HG03565 (cell line): ENCODE results near the gene ESRP2.

Experiments
- ATAC-seq: cut with Tn5 transposase; IDR thresholded peaks from one replicate; pipeline ENCODE4 v1.9.1; 2021; ENCODE audit warnings: mild to moderate bottlenecking, moderate library complexity; ENCODE audit not compliant: unreplicated experiment

Gene ESRP2

GRCh38 chr16:68235887-68236136 is at the start of gene ESRP2:
Gene ESRP2 (minus strand): TSS chr16:68236127. CDS start chr16:68236045, 82 bp downstream.
- ATAC-seq, result no peak

- no peak for ATAC-seq
Measured at GRCh38 chr16:68285683-68286082, 49.8 kb upstream of the ESRP2 start.

DNA sequence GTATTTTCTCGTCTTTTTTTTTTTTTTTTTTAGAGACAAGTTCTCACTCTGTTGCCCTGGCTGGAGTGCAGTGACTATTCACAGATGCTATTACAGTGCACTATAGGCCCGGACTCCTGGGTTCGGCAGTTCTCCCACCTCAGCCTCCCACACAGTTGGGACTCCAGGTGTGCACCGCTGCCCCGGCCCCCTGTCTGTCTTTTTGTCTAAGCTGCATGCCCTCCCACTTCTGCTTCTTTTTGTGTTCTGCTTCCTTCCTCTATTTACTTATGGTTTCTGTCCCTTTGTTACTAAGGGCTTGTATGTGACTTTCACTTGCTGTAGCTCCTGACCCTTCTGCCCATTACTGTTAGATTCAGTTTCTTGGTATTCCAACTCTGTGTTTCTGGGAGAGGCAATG is 48.9 kb upstream of the ESRP2 start:
- peak; percentile 33 for ATAC-seq

DNA sequence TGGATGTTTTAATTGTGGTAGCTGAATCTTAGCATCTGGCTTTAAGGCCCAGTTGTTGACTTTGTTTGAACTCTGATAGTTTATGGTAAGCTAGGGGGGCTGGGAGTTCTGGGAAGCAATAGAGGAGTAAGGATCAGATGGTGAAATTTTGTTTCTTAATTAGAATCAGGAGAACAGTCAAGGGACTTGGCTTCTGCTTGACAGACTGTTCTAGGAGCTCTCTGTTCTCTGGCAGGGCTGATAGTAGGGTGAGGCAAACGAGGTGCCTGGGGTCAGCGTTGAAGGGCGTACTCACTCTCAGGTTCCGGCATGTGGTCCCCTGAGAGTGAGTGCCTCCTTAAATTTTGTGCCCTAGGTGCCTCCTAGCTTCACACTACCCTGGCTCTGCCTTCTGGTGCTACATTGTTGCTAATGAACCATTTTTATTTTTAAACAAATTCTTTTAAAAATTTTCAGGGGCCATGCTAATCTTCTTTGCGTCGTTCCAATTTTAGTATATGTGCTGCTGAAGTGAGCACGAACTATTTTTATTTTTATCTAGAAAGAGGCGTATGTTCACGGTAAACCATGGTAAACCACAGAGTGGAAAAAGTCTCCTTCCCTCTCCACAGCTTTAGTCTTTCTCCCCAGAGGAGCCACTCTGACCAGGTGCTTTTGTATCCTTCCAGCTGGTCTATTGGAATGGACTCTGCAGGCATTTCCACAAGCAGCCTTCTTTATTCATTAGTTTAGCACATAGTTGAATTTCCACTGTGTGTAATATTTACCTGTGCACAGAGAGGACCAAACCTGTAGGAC is 48.1 kb upstream of the ESRP2 start:
- no peak for ATAC-seq

GRCh38 chr16:68283346-68283745 is 47.4 kb upstream of the ESRP2 start:
- ATAC-seq, result no peak

DNA sequence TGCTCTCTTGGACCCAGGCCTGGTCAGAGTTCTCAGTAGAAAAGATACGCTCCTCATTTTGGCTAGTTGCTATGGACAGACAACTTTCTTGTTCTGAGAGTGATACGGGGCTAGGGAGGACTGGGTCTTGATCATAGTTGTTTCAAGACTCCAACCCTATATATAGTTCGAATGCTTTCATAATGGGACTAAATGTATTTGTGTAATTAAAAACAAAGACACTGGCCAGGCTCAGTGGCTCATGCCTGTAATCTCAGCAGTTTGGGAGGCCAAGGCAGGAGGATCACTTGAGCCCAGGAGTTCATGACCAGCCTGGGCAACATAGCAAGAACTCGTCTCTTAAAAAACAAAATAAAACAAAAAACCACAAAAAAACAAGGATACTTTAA is 46.1 kb upstream of the ESRP2 start:
- ATAC-seq, result no peak

GRCh38 chr16:68281368-68282063 is 45.6 kb upstream of the ESRP2 start:
- ATAC-seq, result no peak

- ATAC-seq, result no peak
Measured at GRCh38 chr16:68279726-68280558, 44.0 kb upstream of the ESRP2 start.

DNA sequence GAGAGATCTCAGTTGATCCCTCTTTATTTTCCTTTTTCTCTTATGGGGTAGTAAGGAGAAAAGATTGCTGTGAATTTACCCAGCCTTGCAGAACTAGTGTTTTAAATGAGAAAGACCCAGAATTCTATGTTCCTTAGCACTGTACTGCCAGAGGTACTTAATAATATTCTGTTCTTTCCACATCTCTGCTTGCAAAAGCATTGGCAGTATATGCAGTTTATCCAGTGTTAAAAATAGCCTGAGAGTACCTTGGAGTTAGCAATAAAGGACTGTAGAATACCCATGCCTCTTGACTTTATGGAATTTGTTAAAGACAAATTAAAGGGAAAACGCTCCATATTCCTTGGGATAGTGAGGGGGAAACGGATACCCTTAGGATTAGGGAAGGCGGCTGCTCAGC is 40.3 kb upstream of the ESRP2 start:
- no peak for ATAC-seq

- peak; percentile 46 for ATAC-seq
Measured at GRCh38 chr16:68275611-68276191, 39.8 kb upstream of the ESRP2 start.

DNA sequence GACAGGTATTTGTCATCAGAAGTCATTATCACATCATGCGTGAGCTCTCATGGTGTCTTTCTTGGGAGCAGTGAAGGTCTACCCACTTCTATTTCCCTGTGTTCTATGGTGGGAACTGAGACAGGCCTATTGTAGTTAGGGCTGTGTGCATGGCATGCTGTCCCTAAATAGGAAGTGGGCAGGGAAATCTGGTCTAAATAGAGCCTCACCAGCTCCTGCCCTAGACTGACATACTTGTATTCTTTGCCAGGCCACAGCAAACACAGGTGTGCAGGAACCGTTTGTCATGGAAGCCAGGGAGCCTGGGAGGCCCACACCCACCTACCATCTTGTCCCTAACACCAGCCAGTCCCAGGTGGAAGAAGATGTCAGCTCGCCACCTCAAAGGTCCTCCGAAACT is 38.5 kb upstream of the ESRP2 start:
- no peak for ATAC-seq

GRCh38 chr16:68273896-68274295 is 38.0 kb upstream of the ESRP2 start:
- no peak for ATAC-seq

DNA sequence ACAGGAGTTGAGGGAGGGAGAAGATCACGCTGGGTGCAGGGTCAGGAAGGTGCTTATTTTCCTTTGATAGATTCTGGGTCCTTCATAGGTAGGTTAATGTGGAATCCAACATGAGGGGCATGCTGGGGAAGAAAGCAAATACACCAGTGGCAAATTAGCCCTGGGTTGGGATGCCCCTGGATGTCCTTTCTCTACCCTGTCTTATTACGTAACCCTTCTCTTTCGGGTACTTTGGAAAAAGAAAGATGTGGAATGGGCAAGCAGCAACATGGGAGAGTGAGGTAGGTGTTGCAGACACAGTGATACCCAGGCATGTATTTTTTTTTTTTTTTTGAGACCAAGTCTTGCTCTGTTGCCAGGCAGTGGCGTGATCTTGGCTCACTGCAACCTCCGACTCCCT is 37.5 kb upstream of the ESRP2 start:
- ATAC-seq, result no peak

GRCh38 chr16:68272507-68273209 is 36.7 kb upstream of the ESRP2 start:
- no peak for ATAC-seq

DNA sequence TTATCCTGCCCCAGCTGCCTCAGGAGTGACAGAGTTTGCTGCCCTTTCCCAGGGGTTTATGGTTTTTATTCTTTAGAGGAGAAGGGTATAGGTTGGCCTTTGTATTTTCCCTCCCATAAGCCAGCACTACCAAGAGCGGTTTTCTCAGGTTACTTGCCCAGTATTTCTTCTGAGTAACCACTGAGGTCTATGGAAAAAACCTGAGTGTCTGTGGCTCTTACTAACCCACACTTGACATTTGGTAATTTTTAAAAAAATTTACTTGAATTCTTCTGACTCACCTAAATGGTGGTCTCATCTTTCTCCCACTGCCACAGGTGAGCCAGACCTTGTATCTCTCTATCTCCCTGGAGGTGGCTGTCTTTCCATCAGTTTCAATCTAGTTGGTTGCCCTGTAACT is 34.4 kb upstream of the ESRP2 start:
- ATAC-seq, result no peak

GRCh38 chr16:68269793-68270192 is 33.9 kb upstream of the ESRP2 start:
- no peak for ATAC-seq

DNA sequence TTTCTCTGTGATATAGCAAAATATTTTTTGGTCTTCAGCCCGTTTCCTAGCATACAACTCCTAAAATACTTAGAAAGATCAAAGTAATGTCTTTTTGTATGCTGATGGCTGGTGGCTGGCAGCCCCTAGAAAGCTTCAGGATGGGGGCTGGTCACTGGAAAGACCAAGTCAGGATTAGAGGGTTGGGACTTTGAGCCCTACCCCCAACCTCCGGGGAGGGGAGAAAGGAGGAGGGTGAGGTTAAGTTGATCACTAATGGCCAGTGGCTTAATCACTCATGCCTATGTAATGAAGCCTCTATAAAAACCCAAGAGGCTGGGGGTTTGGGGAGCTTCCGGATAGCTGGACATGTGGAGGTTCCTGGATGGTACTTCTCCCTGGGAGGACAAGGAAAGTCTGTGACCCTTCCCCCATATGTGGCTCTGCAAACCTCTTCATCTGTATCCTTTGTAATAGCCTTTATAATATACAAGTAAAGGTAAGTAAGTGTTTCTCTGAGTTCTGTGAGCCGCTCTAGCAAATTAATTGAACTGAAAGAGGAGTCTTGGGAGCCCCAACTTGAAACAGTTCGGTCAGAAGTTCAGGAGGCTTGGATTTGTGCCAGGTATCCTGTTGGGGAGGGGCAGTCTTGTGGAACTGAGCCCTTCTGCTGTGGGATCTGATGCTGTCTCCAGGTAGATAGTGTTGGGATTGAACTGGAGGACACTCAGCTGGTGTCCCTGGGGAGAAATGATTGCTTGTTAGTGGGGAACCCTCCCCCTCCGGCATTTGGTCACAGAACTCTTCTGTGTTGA is 31.9 kb upstream of the ESRP2 start:
- ATAC-seq, result no peak

- ATAC-seq, result no peak
Measured at GRCh38 chr16:68265078-68265920, 29.4 kb upstream of the ESRP2 start.
